Naive thymus-derived CD4-positive, alpha-beta T cell (primary cell): ENCODE measurements around the gene RPP21. TPM values are rescaled to one million over a fixed set of nuclear protein-coding genes. Genes with fewer than 3 reads are reported as not detected.

ENCODE experiments used
- ATAC-seq: fragments of 150-1000 bp; cut with Tn5 transposase; 2 replicates; pipeline ENCODE4 v1.10.0; 2021; ENCODE audit warnings: mild to moderate bottlenecking, moderate library complexity
- CTCF ChIA-PET: fragments of 350-600 bp; sonication (Branson Sonifier 250); formaldehyde crosslinking; loops from one replicate; lab custom pipeline; 2021; ENCODE audit warnings: antibody characterized with exemption; lab: Charles Lee
- POLR2A ChIA-PET: fragments of 350-600 bp; sonication (Branson Sonifier 250); formaldehyde crosslinking; loops from one replicate; lab custom pipeline; 2021; ENCODE audit warnings: antibody characterized with exemption, inconsistent platforms; lab: Charles Lee
- DNase-seq, 9 donors: peaks; one replicate each; pipeline versions ENCODE4 v3.0.0 to v3.0.0-alpha.2; 2020 to 2022; ENCODE audit warnings: mixed read lengths in 1 of 9
- H3K27ac ChIP-seq: one replicate; pipeline ENCODE4 v1.7.0; 2013; ENCODE audit warnings: mild to moderate bottlenecking, low read depth, low read length, moderate library complexity
- H3K27me3 ChIP-seq, 2 donors: one replicate each; pipeline ENCODE4 v1.7.0; 2013; ENCODE audit warnings: low read length in 2 of 2, mild to moderate bottlenecking in 2 of 2, moderate library complexity in 2 of 2; ENCODE audit not compliant: control insufficient read depth in 2 of 2, insufficient read depth in 2 of 2
- H3K36me3 ChIP-seq, 3 experiments: 1 replicate in 2 of 3; 2 replicates in 1 of 3; pipeline ENCODE4 v1.7.0; 2013; ENCODE audit warnings: low read length in 3 of 3, mild to moderate bottlenecking in 3 of 3, moderate library complexity in 1 of 3; ENCODE audit not compliant: insufficient read depth in 3 of 3, control insufficient read depth in 2 of 3
- H3K4me1 ChIP-seq, 2 donors: one replicate each; pipeline ENCODE4 v1.7.0; 2013; ENCODE audit warnings: low read length in 2 of 2, mild to moderate bottlenecking in 2 of 2, moderate library complexity in 1 of 2; ENCODE audit not compliant: control insufficient read depth in 2 of 2, insufficient read depth in 2 of 2
- H3K4me3 ChIP-seq: 2 replicates; pipeline ENCODE4 v1.7.0; 2013; ENCODE audit warnings: mild to moderate bottlenecking, low read length
- H3K9me3 ChIP-seq, 3 experiments: 1 replicate in 2 of 3; 2 replicates in 1 of 3; pipeline ENCODE4 v1.7.0; 2013; ENCODE audit warnings: low read length in 3 of 3; ENCODE audit not compliant: control insufficient read depth in 2 of 3
- H3K27ac Mint-ChIP-seq, 9 donors: one replicate each; pipeline ENCODE4 v1.8.0; 2020 to 2022; ENCODE audit warnings: mixed read lengths in 9 of 9, mild to moderate bottlenecking in 8 of 9, moderate library complexity in 5 of 9, inconsistent platforms in 2 of 9
- H3K27me3 Mint-ChIP-seq, 5 donors: one replicate each; pipeline ENCODE4 v1.8.0; 2021 to 2022; ENCODE audit warnings: mixed read lengths in 5 of 5, mild to moderate bottlenecking in 1 of 5
- H3K36me3 Mint-ChIP-seq, 5 donors: one replicate each; pipeline ENCODE4 v1.8.0; 2020 to 2022; ENCODE audit warnings: mixed read lengths in 5 of 5, mild to moderate bottlenecking in 3 of 5, inconsistent platforms in 1 of 5
- H3K4me1 Mint-ChIP-seq, 7 donors: one replicate each; pipeline ENCODE4 v1.8.0; 2020 to 2022; ENCODE audit warnings: mixed read lengths in 7 of 7, mild to moderate bottlenecking in 3 of 7, inconsistent platforms in 1 of 7
- H3K4me3 Mint-ChIP-seq, 10 donors: one replicate each; pipeline ENCODE4 v1.8.0; 2020 to 2022; ENCODE audit warnings: mild to moderate bottlenecking in 10 of 10, mixed read lengths in 10 of 10, moderate library complexity in 6 of 10, inconsistent platforms in 2 of 10
- H3K9me3 Mint-ChIP-seq, 11 donors: one replicate each; pipeline ENCODE4 v1.8.0; 2020 to 2022; ENCODE audit warnings: mixed read lengths in 11 of 11, mild to moderate bottlenecking in 4 of 11, inconsistent platforms in 1 of 11, moderate library complexity in 1 of 11
- intact Hi-C, 2 donors: fragments of 100-400 bp; cut with micrococcal nuclease; formaldehyde crosslinking; loops; one replicate each; pipeline ENCODE4 v1.15.1; 2023
- polyA plus RNA-seq, 2 donors: library from polyadenylated mRNA; unstranded; fragments of 300-500 nt; fragmentation: Illumina TruSeq; gene quantifications; one replicate each; pipeline ENCODE4 v1.2.3, GENCODE V29; 2021
- total RNA-seq, 6 experiments: library from RNA in 5 of 6; stranded (reverse) in 5 of 6; gene quantifications; 1 replicate in 5 of 6; 2 replicates in 1 of 6; pipeline ENCODE4 v1.2.3 and lab custom pipeline; 2021 to 2026

RPP21 gene
- total and polyA plus RNA-seq, 7 experiments from 2014 or later: 39.7 to 114 (median 58.5) TPM

GRCh38 chr6:30312676-30313321 is 32.2 kb upstream of the RPP21 start:
- H3K27me3 Mint-ChIP-seq: no peaks in the 10 kb centered on the region
- ATAC-seq (no peak), DNase-seq (no peak)
- H3K9me3 Mint-ChIP-seq: no peaks in the 10 kb centered on the region
- Histone ChIP-seq H3K4me1 (peaks cover 4 to 7% of the 10 kb centered on the region in 2 donors), H3K27ac (no peak overlapping the region), H3K27me3 (no peaks in the 10 kb centered on the region), H3K4me3 (no peak overlapping the region), H3K36me3 (peaks cover 0 to 27% (median 11%) of the 10 kb centered on the region in 3 experiments), H3K9me3 (no peaks in the 10 kb centered on the region)
- H3K4me1 Mint-ChIP-seq: peaks cover 25 to 60% (median 59%) of the 10 kb centered on the region in 7 donors
- intact Hi-C loops: no loop called here
- ChIA-PET POLR2A (interaction anchor here (0.9 kb wide), 1 partner anchor 27 kb away, joined by 3 read pairs; no protein-coding TSS in a partner anchor), CTCF (interaction anchor here (1.5 kb wide), 1 partner anchor 43 kb away, joined by 3 read pairs; no protein-coding TSS in a partner anchor)
- H3K36me3 Mint-ChIP-seq: peaks cover 26 to 69% (median 48%) of the 10 kb centered on the region in 5 donors
- H3K27ac Mint-ChIP-seq: no peak overlapping the region
- no peak overlapping the region for H3K4me3 Mint-ChIP-seq

DNA sequence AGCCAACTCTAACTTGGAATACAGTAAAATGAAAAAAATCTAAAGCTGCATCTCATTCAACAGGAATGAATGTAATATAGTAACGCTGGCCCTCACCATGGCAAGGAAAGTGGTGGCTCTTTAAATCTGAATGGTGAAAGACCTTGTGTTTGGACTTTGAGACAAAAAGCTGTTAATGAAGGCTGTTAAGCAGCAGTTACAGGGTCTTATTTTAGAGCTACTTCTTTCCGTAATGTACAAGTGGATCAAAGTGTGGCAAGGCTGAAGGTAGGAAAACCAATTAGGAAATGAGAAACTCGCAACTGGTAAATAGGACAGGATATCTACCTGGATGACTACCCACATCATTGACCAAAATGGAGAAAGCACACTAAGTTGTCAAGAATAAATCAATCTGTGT is 29.8 kb upstream of the RPP21 start:
- ChIA-PET CTCF (interaction anchor here (1.1 kb wide), 1 partner anchor 184 kb away, joined by 3 read pairs; no protein-coding TSS in a partner anchor), POLR2A (interaction anchor here (0.6 to 1.3 kb wide), 2 partner anchors 11 to 171 kb away, joined by 3 to 6 read pairs; partner anchors contain the start of gene TRIM39)
- Histone ChIP-seq H3K27ac (no peak overlapping the region), H3K4me1 (peaks cover 16 to 17% of the 10 kb centered on the region in 2 donors), H3K4me3 (no peak overlapping the region), H3K9me3 (no peaks in the 10 kb centered on the region), H3K36me3 (peaks cover 0 to 18% (median 11%) of the 10 kb centered on the region in 3 experiments), H3K27me3 (no peaks in the 10 kb centered on the region)
- H3K4me3 Mint-ChIP-seq: no peak overlapping the region
- intact Hi-C loops: no loop called here
- ATAC-seq (no peak), DNase-seq (no peak)
- peaks cover 37 to 64% (median 61%) of the 10 kb centered on the region in 7 donors for H3K4me1 Mint-ChIP-seq
- no peaks in the 10 kb centered on the region for H3K27me3 Mint-ChIP-seq
- H3K36me3 Mint-ChIP-seq: peaks cover 11 to 51% (median 38%) of the 10 kb centered on the region in 5 donors
- no peaks in the 10 kb centered on the region for H3K9me3 Mint-ChIP-seq
- H3K27ac Mint-ChIP-seq: no peak overlapping the region

DNA sequence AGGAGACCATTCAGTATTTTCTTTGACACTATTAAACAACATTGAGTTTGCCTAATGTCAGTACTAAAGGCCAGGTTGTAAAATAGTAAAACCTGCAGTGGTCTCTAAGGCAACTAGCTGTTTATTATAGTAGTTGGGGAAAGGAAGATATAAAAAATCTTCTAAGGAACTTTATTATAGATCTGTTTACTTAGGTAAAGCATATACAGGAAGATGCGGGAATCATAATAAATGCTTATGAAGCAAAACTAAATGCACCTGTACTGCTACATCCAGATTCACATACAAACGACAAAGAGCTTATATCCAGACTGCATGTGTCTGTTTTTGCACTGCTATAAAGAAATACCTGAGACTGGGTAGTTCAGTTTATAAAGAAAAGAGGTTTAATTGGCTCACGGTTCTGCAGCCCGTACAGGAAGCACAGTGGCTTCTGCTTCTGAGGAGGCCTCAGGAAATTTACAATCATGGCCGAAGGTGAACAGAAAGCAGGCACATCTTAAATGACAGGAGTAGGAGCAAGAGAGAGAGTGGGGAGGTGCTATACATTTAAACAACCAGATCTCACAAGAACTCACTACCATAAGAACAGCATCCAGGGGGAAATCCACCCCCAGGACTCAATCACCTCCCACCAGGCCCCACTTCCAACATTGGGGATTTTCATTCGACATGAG is 26.9 kb upstream of the RPP21 start:
- ChIA-PET CTCF (interaction anchor here (1.3 kb wide), 1 partner anchor 40 kb away, joined by 3 read pairs; no protein-coding TSS in a partner anchor), POLR2A (interaction anchor here (2.5 kb wide), 1 partner anchor 9 kb away, joined by 11 read pairs; the partner anchor contains the start of gene TRIM39)
- H3K9me3 ChIP-seq: no peaks in the 10 kb centered on the region
- peaks cover 0 to 12% (median 9%) of the 10 kb centered on the region in 3 experiments for H3K36me3 ChIP-seq
- H3K27ac ChIP-seq: peak overlapping the region; percentile 2
- H3K9me3 Mint-ChIP-seq: no peaks in the 10 kb centered on the region
- DNase-seq: peak in 4 of 9 donors; percentile 15 to 19 (median 17)
- H3K4me1 Mint-ChIP-seq: peaks cover 51 to 85% (median 78%) of the 10 kb centered on the region in 7 donors
- H3K27me3 Mint-ChIP-seq: no peaks in the 10 kb centered on the region
- peak overlapping the region; percentile 25 to 96 (median 78) for H3K27ac Mint-ChIP-seq
- H3K4me3 ChIP-seq: no peak overlapping the region
- peaks cover 31% of the 10 kb centered on the region in 2 donors for H3K4me1 ChIP-seq
- intact Hi-C loops: no loop called here
- H3K4me3 Mint-ChIP-seq: peak overlapping the region; percentile 46 to 83 (median 68)
- no peaks in the 10 kb centered on the region for H3K27me3 ChIP-seq
- H3K36me3 Mint-ChIP-seq: peaks cover 11 to 48% (median 33%) of the 10 kb centered on the region in 5 donors
- peak; percentile 27 for ATAC-seq

DNA sequence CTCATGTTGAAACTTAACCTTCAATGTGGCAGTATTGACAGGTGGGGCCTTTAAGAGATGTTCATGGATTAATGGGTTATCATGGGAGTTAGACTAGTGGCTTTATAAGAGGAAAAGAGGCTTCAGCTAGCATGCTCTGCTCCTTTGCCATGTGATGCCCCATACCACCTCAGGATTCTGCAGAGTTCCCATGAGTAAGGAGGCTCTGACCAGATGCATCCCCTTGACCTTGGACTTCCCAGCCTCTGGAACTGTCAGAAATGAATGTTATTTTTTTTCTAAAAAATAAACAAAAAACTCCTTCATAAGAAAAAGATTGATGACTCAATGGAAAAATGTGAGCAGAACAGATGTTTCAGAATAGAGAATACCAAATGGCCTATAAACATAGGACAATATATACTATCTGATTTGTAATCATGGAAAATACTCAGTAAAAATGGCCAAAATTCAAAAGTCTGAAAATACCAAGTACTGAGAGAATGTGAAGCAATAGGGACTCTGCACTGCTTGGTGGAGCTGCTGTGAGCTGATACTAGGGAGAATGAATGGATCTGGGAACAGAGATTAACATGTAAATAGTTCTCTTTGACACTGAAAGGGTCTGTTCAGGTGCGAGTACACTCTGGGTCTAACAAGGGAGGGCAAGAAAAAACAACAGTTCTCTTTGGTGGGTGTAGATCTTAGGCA is 25.7 kb upstream of the RPP21 start:
- Mint-ChIP-seq H3K27ac (peak overlapping the region in 6 of 9 donors; percentile 7 to 66 (median 23)), H3K4me3 (peak overlapping the region in 9 of 10 donors; percentile 3 to 81 (median 29)), H3K27me3 (no peaks in the 10 kb centered on the region), H3K9me3 (no peaks in the 10 kb centered on the region), H3K36me3 (peaks cover 4 to 36% (median 21%) of the 10 kb centered on the region in 5 donors), H3K4me1 (peaks cover 49 to 86% (median 80%) of the 10 kb centered on the region in 7 donors)
- DNase-seq: no peak
- Histone ChIP-seq H3K9me3 (no peaks in the 10 kb centered on the region), H3K36me3 (peaks cover 0 to 3% (median 3%) of the 10 kb centered on the region in 3 experiments), H3K4me1 (peaks cover 33 to 39% of the 10 kb centered on the region in 2 donors), H3K4me3 (no peak overlapping the region), H3K27me3 (no peaks in the 10 kb centered on the region), H3K27ac (no peak overlapping the region)
- intact Hi-C loops: no loop called here
- ATAC-seq: no peak
- ChIA-PET POLR2A (interaction anchor here (0.6 to 2.5 kb wide), 2 partner anchors 7 to 1307 kb away, joined by 3 to 11 read pairs; partner anchors contain the start of gene TRIM39), CTCF (no interaction called here)

DNA sequence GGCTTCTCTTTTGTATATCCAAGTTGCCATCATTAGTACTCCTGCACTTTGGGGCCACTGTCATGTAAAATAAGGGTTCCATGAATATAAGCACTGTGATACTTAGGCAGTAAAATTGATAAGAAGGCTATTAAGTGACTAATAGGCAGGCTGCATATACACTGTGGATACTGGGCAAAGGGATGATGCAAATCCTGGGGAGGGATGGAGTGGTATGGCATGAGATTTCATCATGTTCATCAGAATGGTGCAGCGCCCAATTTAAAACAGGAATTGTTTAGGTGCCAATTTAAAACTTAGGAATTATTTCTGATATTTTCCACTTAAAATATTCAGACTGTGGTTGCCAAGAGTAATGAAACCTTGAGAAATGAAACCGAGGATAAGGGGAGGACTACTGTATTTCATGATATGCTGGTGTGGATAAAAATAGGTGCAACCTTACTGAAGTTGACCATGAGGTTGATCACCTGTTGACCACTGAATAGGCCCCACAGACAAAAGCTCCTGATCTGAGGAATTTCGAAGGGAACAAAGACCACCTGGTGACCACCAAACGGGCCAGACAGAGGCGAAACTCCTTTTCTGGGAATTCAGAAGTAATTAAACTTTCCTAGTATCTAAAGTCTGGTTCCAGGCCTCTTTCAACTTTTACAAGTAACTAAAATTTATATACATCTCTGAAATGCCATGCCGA is 23.1 kb upstream of the RPP21 start:
- ATAC-seq: no peak
- Mint-ChIP-seq H3K4me1 (peaks cover 61 to 86% (median 79%) of the 10 kb centered on the region in 7 donors), H3K4me3 (peak overlapping the region in 5 of 10 donors; percentile 22 to 97 (median 50)), H3K9me3 (peaks cover 0 to 3% (median 0%) of the 10 kb centered on the region in 11 donors), H3K27ac (peak overlapping the region in 1 of 9 donors; percentile 38), H3K27me3 (no peaks in the 10 kb centered on the region), H3K36me3 (peaks cover 0 to 25% (median 5%) of the 10 kb centered on the region in 5 donors)
- no peak overlapping the region for H3K27ac ChIP-seq
- CTCF ChIA-PET: no interaction called here
- no peaks in the 10 kb centered on the region for H3K9me3 ChIP-seq
- intact Hi-C loops: loop anchor here in 1 of 2 donors (10.0 kb wide), 1 partner anchor 423 kb away; the partner anchor contains the start of genes FLOT1 and IER3
- H3K4me3 ChIP-seq: no peak overlapping the region
- peaks cover 0 to 4% (median 0%) of the 10 kb centered on the region in 3 experiments for H3K36me3 ChIP-seq
- H3K4me1 ChIP-seq: peaks cover 46 to 56% of the 10 kb centered on the region in 2 donors
- no peaks in the 10 kb centered on the region for H3K27me3 ChIP-seq
- POLR2A ChIA-PET: no interaction called here
- no peak for DNase-seq
